ENCODE data around the gene CYTH2.

The CYTH2 gene

DNA sequence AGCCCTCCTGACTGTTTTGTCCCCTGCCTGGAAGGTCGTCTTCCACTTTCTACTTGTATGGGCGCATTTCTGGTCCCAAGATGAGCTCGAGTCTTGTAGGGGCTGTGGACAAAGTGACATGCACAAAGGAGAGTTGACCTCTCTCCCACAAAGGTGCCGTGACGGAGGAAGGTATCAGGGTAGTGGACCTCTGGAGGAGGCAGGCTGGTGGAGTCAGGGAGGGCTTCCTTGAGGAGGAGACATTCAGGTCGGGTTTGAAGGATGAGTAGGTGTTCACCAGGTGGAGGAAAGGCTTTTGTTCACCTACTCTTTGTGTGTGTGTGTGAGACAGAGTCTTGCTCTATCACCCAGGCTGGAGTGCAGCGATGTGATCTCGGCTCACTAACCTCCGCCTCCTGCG, 1.7 kb downstream of the CYTH2 start:
- H3K27me3 ChIP-seq (ENCODE audit: insufficient read depth, poor library complexity, severe bottlenecking): no peaks in the 10 kb centered on the region
- TF ChIP-seq, protein P1, sequence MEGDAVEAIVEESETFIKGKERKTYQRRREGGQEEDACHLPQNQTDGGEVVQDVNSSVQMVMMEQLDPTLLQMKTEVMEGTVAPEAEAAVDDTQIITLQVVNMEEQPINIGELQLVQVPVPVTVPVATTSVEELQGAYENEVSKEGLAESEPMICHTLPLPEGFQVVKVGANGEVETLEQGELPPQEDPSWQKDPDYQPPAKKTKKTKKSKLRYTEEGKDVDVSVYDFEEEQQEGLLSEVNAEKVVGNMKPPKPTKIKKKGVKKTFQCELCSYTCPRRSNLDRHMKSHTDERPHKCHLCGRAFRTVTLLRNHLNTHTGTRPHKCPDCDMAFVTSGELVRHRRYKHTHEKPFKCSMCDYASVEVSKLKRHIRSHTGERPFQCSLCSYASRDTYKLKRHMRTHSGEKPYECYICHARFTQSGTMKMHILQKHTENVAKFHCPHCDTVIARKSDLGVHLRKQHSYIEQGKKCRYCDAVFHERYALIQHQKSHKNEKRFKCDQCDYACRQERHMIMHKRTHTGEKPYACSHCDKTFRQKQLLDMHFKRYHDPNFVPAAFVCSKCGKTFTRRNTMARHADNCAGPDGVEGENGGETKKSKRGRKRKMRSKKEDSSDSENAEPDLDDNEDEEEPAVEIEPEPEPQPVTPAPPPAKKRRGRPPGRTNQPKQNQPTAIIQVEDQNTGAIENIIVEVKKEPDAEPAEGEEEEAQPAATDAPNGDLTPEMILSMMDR (IDR thresholded peaks at IDR 0.05; ENCODE audit: poor library complexity, severe bottlenecking): no peak
- no peak for ATAC-seq (ENCODE audit: low read depth)
- peaks cover 53% of the 10 kb centered on the region for H3K36me3 ChIP-seq (ENCODE audit: low read depth)
- no peaks in the 10 kb centered on the region for H3K9me3 ChIP-seq (ENCODE audit: severe bottlenecking)
- DNase-seq (ENCODE audit: low spot score): no peak
- H3K4me3 ChIP-seq (ENCODE audit: severe bottlenecking): no peak overlapping the region
- no peaks in the 10 kb centered on the region for H3K4me1 ChIP-seq (ENCODE audit: insufficient read depth, poor library complexity, severe bottlenecking)
- no peak overlapping the region for H3K27ac ChIP-seq (ENCODE audit: poor library complexity, severe bottlenecking)

DNA sequence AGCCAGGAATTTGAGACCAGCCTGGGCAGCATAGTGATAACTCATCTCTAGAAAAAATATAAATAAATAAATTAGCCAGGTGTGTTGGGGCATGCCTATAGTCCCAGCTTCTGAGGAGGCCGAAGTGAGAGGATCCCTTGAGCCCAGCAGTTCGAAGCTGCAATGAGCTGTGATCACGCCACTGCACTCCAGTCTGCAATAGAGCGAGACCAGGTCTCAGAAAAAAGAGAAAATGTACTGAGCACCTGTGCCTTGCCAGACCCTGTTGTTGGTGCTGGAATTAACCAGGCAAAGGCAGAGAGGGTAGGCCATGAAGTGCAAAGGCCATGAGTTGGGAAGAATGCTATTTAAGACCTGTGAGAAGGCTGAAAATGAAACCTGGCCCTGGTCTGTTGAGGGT, 2.7 kb downstream of the CYTH2 start:
- DNase-seq (ENCODE audit: low spot score): no peak
- H3K4me3 ChIP-seq (ENCODE audit: severe bottlenecking): no peak overlapping the region
- peaks cover 62% of the 10 kb centered on the region for H3K36me3 ChIP-seq (ENCODE audit: low read depth)
- no peak overlapping the region for H3K27ac ChIP-seq (ENCODE audit: poor library complexity, severe bottlenecking)
- no peaks in the 10 kb centered on the region for H3K4me1 ChIP-seq (ENCODE audit: insufficient read depth, poor library complexity, severe bottlenecking)
- ATAC-seq (ENCODE audit: low read depth): no peak
- H3K27me3 ChIP-seq (ENCODE audit: insufficient read depth, poor library complexity, severe bottlenecking): no peaks in the 10 kb centered on the region
- H3K9me3 ChIP-seq (ENCODE audit: severe bottlenecking): no peaks in the 10 kb centered on the region
- TF ChIP-seq, protein P1 (IDR thresholded peaks at IDR 0.05; ENCODE audit: poor library complexity, severe bottlenecking): no peak

DNA sequence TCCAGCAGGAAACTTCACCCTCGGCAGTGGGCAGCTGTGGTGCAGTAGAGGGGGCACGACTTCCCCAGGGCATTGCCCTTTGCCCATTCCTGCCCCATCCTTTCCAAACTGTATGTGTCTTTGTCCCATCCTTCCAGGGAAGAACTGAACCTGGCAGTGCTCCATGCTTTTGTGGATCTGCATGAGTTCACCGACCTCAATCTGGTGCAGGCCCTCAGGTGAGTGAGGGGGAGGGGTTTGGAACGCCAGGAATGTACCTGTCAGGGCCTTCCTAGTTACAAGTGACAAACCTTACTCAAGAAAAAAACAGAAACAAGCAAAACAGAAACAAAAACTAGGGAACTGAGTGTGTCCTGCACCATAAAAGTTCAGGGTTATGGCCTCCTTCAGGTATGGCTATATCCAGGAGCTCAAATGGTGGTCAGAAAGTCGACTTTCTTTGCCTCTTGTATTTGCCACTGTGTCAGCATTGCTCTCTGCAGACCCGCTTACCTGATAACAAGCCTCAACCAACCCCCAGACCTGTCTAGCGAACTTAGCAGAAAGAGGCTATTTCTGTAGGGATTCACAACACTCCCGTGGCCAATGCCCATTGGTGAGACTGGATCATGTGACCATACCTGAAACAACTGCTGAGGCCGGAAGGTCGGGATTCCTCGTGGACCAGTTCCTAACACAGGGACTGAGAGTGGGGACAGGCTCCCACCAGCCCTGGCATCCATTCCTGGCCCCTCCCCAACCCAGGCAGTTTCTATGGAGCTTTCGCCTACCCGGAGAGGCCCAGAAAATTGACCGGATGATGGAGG, 4.2 kb downstream of the CYTH2 start:
- TF ChIP-seq, protein P1 (IDR thresholded peaks at IDR 0.05; ENCODE audit: poor library complexity, severe bottlenecking): no peak
- H3K36me3 ChIP-seq (ENCODE audit: low read depth): peaks cover 74% of the 10 kb centered on the region
- no peak overlapping the region for H3K4me3 ChIP-seq (ENCODE audit: severe bottlenecking)

DNA sequence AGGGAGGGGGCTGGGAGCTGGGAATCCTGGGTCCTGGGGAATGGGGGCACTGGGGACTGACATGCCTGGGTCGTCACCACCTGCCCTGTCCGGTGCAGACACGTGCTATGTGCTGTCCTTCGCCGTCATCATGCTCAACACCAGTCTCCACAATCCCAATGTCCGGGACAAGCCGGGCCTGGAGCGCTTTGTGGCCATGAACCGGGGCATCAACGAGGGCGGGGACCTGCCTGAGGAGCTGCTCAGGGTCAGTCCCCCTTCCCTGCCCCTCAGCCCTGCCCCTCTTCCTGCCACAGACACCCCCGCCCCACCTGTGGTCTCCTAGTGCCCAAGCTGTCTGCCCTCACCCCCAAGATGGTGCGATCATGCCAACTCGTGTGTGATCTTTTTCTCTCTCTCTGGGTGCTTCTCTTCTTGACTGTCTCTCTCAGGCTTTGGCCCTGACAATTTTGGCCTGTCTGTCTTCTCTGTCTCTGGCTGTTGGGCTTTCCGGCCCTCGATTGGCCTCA, 5.0 kb downstream of the CYTH2 start:
- H3K27me3 ChIP-seq (ENCODE audit: insufficient read depth, poor library complexity, severe bottlenecking): no peaks in the 10 kb centered on the region
- no peak overlapping the region for H3K27ac ChIP-seq (ENCODE audit: poor library complexity, severe bottlenecking)
- no peak overlapping the region for H3K4me3 ChIP-seq (ENCODE audit: severe bottlenecking)
- peaks cover 76% of the 10 kb centered on the region for H3K36me3 ChIP-seq (ENCODE audit: low read depth)
- TF ChIP-seq, protein P1 (IDR thresholded peaks at IDR 0.05; ENCODE audit: poor library complexity, severe bottlenecking): no peak
- H3K9me3 ChIP-seq (ENCODE audit: severe bottlenecking): no peaks in the 10 kb centered on the region
- DNase-seq (ENCODE audit: low spot score): peak; percentile 59
- H3K4me1 ChIP-seq (ENCODE audit: insufficient read depth, poor library complexity, severe bottlenecking): no peaks in the 10 kb centered on the region
- no peak for ATAC-seq (ENCODE audit: low read depth)

More for the DNA sequence above, 4.2 kb downstream of the CYTH2 start:
- DNase-seq (ENCODE audit: low spot score) (no peak), ATAC-seq (ENCODE audit: low read depth) (no peak)
- Histone ChIP-seq H3K4me1 (ENCODE audit: insufficient read depth, poor library complexity, severe bottlenecking) (no peaks in the 10 kb centered on the region), H3K27ac (ENCODE audit: poor library complexity, severe bottlenecking) (no peak overlapping the region), H3K9me3 (ENCODE audit: severe bottlenecking) (no peaks in the 10 kb centered on the region), H3K27me3 (ENCODE audit: insufficient read depth, poor library complexity, severe bottlenecking) (no peaks in the 10 kb centered on the region)
